HG03066 (cell line): ENCODE results near the gene PDK4.

ENCODE experiments used
- ATAC-seq: cut with Tn5 transposase; IDR thresholded peaks from one replicate; pipeline ENCODE4 v1.9.1; 2021; ENCODE audit warnings: low read depth; ENCODE audit not compliant: unreplicated experiment

PDK4 gene

GRCh38 chr7:95536656-95537311 lies 59.5 kb downstream of the PDK4 start:
- no peak for ATAC-seq

- ATAC-seq = no peak
Observed at GRCh38 chr7:95535662-95536061, 60.7 kb downstream of the PDK4 start.

- ATAC-seq = no peak
Observed at GRCh38 chr7:95534796-95535195, 61.5 kb downstream of the PDK4 start.
